Tibial nerve (tissue), 4 donors: Measurements from ENCODE around the gene LRRTM4.

ENCODE experiments used
- CTCF ChIP-seq, 5 experiments: fragments of 200-600 bp in 3 of 5; fragments of 450-650 bp in 2 of 5; sonication (generic) in 3 of 5; IDR thresholded peaks; one replicate each; pipeline ENCODE4 v1.5.1; 2016 to 2019; ENCODE audit warnings: antibody characterized with exemption in 5 of 5, mild to moderate bottlenecking in 3 of 5, moderate library complexity in 2 of 5
- EP300 ChIP-seq, 2 donors: sonication (generic); formaldehyde crosslinking; IDR thresholded peaks; one replicate each; pipeline ENCODE4 v1.6.1; 2017; ENCODE audit warnings: antibody characterized with exemption in 2 of 2, mild to moderate bottlenecking in 1 of 2
- POLR2A ChIP-seq, 2 donors: fragments of 450-650 bp; IDR thresholded peaks; one replicate each; pipeline ENCODE4 v1.6.1; 2017; ENCODE audit warnings: antibody characterized with exemption in 2 of 2, mild to moderate bottlenecking in 2 of 2, moderate library complexity in 2 of 2

GRCh38 chr2:77512507-77512906, 9.7 kb downstream of the LRRTM4 start:
- TF ChIP-seq CTCF (IDR thresholded peaks at IDR 0.05) (no peak), POLR2A (IDR thresholded peaks at IDR 0.05) (no peak), EP300 (IDR thresholded peaks at IDR 0.05) (no peak)
